ENCODE data around the gene DNAJB13.

DNA sequence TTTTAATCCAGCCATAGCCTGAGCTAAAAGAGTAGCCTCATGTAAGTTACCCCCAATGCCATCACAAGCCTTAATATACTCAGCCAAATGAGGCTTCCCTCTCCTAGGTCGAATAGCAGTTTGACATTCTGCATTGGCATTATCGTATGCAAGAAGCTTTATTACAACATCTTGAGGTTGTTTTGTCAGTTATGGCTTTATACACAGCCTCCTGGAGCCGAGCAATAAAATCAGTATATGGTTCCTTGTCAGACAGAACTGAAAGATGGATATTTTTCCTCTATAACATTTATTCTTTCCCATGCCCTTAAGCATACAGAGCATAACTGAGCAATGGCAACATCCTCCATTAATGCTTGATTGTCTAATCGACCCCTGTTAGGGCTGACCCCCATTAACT is 5.4 kb upstream of the DNAJB13 start:
- TF ChIP-seq, protein P1, sequence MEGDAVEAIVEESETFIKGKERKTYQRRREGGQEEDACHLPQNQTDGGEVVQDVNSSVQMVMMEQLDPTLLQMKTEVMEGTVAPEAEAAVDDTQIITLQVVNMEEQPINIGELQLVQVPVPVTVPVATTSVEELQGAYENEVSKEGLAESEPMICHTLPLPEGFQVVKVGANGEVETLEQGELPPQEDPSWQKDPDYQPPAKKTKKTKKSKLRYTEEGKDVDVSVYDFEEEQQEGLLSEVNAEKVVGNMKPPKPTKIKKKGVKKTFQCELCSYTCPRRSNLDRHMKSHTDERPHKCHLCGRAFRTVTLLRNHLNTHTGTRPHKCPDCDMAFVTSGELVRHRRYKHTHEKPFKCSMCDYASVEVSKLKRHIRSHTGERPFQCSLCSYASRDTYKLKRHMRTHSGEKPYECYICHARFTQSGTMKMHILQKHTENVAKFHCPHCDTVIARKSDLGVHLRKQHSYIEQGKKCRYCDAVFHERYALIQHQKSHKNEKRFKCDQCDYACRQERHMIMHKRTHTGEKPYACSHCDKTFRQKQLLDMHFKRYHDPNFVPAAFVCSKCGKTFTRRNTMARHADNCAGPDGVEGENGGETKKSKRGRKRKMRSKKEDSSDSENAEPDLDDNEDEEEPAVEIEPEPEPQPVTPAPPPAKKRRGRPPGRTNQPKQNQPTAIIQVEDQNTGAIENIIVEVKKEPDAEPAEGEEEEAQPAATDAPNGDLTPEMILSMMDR (IDR thresholded peaks at IDR 0.05): no peak
- TF ChIP-seq POLR2AphosphoS5 (IDR thresholded peaks at IDR 0.05): no peak

All from gastroesophageal sphincter (tissue), 3 donors.